NCI-H2081 (cell line): ENCODE measurements around the gene SCMH1.

Experiments
- DNase-seq, 2 experiments: peaks; one replicate each; lab custom pipeline; 2025; lab: John Stamatoyannopoulos, UW

SCMH1 gene

DNA sequence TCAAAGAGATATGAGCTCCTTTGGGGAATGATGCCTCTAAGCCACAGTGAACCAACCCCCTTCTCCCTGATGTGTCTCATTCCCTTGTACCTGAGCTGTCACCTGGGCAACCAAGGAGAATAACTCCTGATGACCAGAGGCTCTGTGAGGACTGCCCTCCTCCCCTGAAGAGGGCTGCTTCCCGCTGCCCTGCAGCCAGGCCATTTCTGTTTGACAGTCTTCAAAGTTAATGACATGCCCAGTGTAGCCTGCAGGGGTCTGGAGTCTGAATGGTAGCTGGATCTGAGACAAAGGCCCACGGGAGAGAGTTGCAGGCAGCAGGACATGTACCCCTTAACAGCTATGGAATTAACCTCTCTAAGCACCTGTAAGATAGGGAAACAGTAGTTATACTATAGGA lies 217.2 kb downstream of the SCMH1 start:
- no peak for DNase-seq

DNA sequence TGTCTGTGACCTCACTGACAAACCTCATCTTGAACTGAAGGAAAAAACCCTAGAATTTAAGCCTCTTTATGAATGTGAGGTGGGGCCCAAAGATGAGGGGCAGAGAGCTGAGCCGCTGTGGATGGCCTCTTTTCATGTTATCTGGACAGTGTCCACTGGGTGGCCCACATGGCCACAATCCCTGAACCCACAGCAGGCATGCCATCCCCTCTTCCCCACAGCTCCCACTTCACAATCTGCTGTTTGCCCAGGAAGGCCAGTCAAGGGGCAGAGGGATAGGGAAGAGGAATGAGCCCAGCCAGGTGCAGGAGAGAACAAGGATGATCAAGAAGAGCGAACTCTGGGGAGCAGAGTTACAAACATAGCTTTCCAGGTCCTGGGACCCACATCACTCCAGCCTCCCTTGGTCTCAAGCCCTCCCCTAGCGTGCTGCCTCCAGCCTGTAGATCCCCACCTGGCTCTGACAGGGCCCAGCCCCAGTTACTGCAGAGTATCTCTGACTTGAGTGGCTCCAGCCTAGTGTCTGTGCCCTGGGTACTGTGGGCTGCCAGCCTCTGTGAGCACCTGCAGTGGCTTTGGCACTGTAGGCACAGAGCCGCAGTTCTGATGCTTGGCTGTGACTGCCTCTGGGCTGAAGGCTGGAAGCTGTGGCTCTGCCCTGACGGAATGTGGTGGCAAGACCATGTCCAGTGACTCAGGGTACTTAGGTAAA lies 218.7 kb downstream of the SCMH1 start:
- no peak for DNase-seq

DNA sequence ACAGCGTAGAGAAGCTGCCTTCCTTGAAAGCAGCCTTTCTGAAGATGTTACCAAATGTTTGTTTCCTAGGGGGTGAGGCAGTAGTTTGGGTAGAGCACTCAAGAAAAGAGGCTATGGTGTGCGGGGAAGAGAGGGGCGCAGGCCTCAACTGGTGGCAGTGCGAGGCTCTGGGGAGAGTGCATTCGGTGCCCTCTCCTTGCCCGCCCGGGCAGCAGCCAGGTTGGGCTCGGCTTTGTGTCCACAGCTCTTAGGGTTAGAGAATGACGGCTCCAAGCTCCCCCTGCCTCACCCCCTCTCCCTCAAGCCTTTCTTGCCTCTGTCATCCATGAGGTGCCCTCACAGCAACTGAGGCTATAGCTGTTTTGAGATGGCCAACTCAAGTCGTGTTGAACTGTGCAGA lies 219.7 kb downstream of the SCMH1 start:
- DNase-seq, result no peak

GRCh38 chr1:41021526-41022308 lies 220.4 kb downstream of the SCMH1 start, which contains the start of gene SLFNL1:
Gene SLFNL1 (minus strand): TSS chr1:41021725. CDS start chr1:41020660, 1,065 bp downstream.
- no peak for DNase-seq

- DNase-seq, result no peak
Observed at GRCh38 chr1:41020654-41021053, 221.5 kb downstream of the SCMH1 start.

DNA sequence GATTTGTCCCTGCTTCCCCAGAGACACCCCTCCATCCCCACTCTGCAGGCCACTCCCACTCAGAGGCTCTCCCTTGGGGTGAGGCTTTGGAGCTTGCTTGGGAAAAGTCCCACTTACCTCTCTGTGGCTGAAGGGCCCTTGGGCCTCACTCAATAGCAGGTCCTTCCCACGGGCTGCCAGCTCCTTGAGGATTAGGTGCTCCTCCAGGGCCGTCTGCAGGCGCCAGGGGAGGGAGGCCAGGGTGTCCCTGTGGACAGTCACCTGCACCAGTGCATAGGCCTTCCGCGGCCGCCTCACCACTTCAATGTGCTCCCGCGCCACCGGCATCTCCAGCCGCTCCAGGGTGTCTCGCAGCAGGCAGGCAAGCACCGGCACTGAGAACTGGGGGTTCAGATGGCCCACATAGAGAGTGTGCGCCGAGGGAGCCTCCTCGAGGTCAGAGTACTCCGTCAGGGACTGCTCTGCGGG lies 222.0 kb downstream of the SCMH1 start:
- DNase-seq, result no peak

GRCh38 chr1:41019353-41019745 lies 222.8 kb downstream of the SCMH1 start:
- DNase-seq, result no peak

GRCh38 chr1:41018018-41018410 lies 224.1 kb downstream of the SCMH1 start:
- no peak for DNase-seq

- DNase-seq, result no peak
Observed at GRCh38 chr1:41017141-41018017, 224.7 kb downstream of the SCMH1 start.

- DNase-seq, result no peak
Observed at GRCh38 chr1:41015897-41016470, 226.1 kb downstream of the SCMH1 start.

DNA sequence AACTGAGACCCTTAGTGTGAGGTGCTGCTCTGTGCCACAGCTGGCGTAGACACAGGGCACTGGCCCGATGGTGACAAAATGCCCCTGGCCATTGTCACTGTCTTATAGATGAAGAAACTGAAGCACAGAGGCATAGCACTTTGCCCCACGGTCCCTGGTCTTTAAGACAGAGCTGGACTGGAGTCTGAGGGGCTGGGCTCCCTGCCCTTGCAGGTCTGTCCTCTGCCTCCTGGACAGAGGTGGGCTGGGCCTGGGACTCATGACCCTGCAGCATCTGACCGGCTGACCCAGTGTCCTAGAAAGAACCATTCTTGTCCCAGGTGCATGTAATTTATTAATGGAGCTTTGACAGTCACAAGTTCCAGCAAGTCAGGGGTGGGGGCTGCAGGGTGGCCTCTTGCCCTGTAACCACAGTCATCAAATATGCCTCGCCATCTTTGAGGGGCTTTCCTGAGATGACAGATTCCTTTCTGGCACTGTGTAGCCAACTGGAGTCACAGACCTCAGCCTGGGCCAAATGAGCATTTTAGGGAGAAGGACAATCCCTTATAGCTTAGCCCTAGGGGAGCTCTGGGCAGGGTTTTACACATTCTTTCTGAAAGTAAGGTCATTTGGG lies 226.7 kb downstream of the SCMH1 start:
- DNase-seq, result no peak

GRCh38 chr1:41014871-41015270 lies 227.2 kb downstream of the SCMH1 start:
- no peak for DNase-seq

DNA sequence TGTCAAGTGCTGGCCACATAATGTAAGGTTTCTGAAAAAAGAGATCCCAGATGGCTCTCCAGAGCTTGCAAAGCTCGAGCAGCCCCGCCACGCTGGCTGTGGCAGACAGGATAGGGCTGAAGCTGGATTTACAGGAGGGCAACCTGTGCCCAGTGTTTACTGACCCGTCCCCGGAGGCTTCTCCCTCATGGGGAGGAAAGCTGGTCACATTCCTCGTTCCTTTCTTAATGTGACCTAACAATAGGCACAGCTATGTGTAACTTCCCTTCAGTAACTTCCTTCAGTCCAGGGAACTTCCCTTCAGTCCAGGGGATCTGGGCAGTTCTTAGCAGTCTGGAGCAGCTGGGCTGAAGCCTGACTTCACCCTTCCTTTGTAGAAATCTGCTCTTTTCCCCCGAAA lies 228.3 kb downstream of the SCMH1 start:
- DNase-seq, result no peak

- DNase-seq, result no peak
Observed at GRCh38 chr1:41013024-41013423, 229.1 kb downstream of the SCMH1 start.

DNA sequence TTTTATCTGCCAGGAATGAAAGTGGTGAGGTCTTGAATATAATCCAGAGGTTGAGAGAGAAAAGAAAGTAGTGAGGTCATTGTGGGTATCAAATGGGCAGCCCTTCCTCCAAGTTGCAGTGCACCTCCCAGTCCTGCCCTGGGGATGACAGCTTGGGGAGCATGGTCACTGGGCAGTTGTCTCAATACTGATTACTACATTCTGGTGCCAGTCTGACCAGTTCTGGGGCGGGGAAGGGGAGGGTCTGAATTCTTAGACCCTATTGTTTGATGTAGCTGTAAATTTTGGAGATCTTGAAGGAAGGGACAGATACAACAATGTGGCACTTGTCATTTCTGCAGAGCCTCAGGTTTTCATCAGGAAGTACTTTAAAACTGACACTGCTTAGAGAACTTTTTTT lies 231.8 kb downstream of the SCMH1 start:
- no peak for DNase-seq

GRCh38 chr1:41009466-41009865 lies 232.6 kb downstream of the SCMH1 start:
- no peak for DNase-seq

DNA sequence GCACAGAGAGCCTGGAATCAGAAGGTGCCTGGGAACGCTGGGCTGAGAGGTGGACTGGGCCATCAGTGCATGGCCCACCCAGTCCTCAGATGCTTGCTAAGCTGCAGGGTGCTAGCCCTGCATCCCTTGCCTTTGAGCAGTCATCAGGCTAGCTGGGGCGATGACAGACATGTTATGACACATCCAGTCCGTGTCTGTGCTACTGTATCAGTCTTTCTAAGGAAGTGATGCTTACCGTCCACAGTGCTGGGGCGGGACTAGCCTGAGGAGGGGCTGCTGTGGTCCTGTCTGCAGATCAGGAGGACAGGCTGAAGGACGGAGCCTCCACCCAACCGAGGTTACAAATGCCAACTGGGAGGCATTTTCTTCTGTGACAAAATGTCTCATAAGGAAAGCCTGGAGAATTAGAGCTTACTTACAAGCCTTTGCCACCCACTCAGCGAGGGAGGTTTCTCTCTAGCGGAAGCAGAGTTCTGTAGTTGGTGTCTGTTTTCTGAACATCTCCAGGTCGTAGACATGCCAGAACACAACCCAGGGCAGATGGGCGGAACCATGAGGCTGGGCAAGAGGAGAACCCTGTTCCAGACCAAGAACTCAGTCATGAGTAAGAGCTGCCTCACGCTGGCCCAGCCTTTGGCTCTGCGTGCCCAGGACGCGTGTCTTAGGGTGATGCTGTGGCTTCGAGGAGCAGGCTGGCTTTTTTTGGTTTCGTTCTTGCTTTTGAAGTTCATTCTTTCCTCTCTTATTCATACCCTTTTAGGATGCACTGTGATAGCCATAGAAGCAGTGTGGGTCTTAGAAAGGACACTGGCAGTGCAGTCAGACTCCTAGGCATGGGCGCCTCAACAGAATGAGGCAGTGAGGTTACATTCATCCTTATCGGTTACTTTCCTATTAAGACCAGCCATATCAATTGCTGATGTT lies 234.9 kb downstream of the SCMH1 start:
- no peak for DNase-seq

DNA sequence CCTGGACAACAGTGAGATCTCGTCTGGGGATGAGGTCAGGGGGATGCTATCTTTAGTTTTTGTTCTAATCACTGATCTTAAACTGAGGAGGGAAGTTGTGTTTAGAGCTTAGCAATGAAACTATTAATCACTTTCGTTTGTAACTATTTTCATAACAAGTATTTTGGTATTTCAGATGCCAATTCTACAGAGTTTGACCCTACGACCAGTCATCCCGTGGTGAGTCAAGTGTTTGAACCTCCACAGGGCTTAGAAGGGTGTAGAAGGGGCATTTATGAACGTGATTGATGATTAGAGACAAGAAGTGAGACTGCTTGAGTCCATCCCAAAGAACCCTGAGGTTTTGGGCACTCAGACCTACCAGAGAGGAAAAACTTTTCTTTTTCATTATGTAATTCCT lies 236.2 kb downstream of the SCMH1 start:
- DNase-seq, result no peak

DNA sequence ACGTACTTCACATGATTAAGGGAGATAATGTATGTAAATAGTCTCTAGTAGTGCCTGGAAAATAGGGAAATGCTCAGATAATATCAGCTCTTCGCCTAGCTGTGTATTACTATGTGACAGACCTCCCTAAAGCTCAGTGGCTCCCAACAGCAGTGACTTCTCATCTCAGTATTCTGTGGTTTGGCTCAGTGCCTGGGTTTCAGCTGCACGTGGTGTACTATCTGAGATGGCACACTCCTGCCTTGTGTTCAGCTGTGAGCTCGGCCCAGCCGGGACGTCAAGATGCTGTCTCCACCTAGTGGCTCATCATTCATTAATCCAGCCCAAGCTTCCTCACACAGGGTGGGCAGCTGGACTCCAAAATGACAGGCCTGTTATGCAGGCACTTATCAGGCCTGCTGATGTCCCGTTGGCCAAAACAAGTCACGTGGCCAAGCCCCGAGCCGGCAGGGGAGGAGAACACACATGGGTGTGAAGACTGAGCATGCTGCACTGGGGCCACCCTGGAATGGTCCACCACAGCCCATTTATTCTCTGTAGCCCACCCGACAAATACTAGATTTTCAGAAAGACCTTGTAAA lies 238.4 kb downstream of the SCMH1 start:
- DNase-seq, result no peak

GRCh38 chr1:41003127-41003639 lies 238.9 kb downstream of the SCMH1 start:
- no peak for DNase-seq
